Fibroblast of lung (primary cell): ENCODE data around the gene PCGF1. TPM values are rescaled to one million over a fixed set of nuclear protein-coding genes. Genes with fewer than 3 reads are reported as not detected.

Experiments
- DNase-seq, 2 donors: peaks; one replicate each; pipeline versions ENCODE4 v3.0.0 to v3.0.0-alpha.2; 2010; ENCODE audit warnings: low read depth in 2 of 2
- H2AFZ ChIP-seq: 2 replicates; pipeline ENCODE4 v1.5.1; 2012; ENCODE audit warnings: low read length, control low read depth, inconsistent platforms
- H3K27ac ChIP-seq: 2 replicates; pipeline ENCODE4 v1.5.1; 2011; ENCODE audit warnings: low read length, control low read depth; ENCODE audit not compliant: insufficient read depth
- H3K27me3 ChIP-seq: 2 replicates; pipeline ENCODE4 v1.5.1; 2011; ENCODE audit warnings: mild to moderate bottlenecking, low read length; ENCODE audit not compliant: control insufficient read depth, insufficient read depth
- H3K36me3 ChIP-seq: 2 replicates; pipeline ENCODE4 v1.5.1; 2011; ENCODE audit warnings: low read length; ENCODE audit not compliant: control insufficient read depth, insufficient read depth
- H3K4me1 ChIP-seq: 2 replicates; pipeline ENCODE4 v1.5.1; 2011; ENCODE audit warnings: low read length; ENCODE audit not compliant: control insufficient read depth, insufficient read depth; ENCODE audit errors: extremely low read depth
- H3K4me2 ChIP-seq: 2 replicates; pipeline ENCODE4 v1.5.1; 2011; ENCODE audit warnings: low read length, control low read depth; ENCODE audit not compliant: insufficient read depth; ENCODE audit errors: extremely low read depth
- H3K4me3 ChIP-seq, 4 experiments: fragments of 200-600 bp in 1 of 4; sonication (generic) in 1 of 4; replicated peaks in 1 of 4; 2 replicates each; pipeline ENCODE4 v1.5.1; 2011 to 2016; ENCODE audit warnings: low read length in 4 of 4, low read depth in 3 of 4, mild to moderate bottlenecking in 3 of 4, control low read depth in 2 of 4, inconsistent platforms in 1 of 4, mixed read lengths in 1 of 4; ENCODE audit not compliant: insufficient read depth in 1 of 4; ENCODE audit errors: control extremely low read depth in 1 of 4
- H3K79me2 ChIP-seq: 2 replicates; pipeline ENCODE4 v1.5.1; 2012; ENCODE audit warnings: mild to moderate bottlenecking, low read length, inconsistent platforms; ENCODE audit not compliant: control insufficient read depth, insufficient read depth
- H3K9ac ChIP-seq: 2 replicates; pipeline ENCODE4 v1.5.1; 2011; ENCODE audit warnings: mild to moderate bottlenecking, low read length, control low read depth; ENCODE audit not compliant: insufficient read depth
- H3K9me3 ChIP-seq: 2 replicates; pipeline ENCODE4 v1.5.1; 2012; ENCODE audit warnings: low read depth, low read length; ENCODE audit not compliant: control insufficient read depth, insufficient read depth
- H4K20me1 ChIP-seq: 2 replicates; pipeline ENCODE4 v1.5.1; 2011; ENCODE audit warnings: low read length; ENCODE audit not compliant: control insufficient read depth, insufficient read depth; ENCODE audit errors: extremely low read depth
- EZH2 ChIP-seq: IDR thresholded peaks from 2 replicates; pipeline ENCODE4 v1.5.1; 2012; ENCODE audit warnings: low read length, control low read depth, mild to moderate bottlenecking; ENCODE audit errors: missing control alignments
- polyA plus RNA-seq, 2 donors: library from polyadenylated mRNA; depleted of rRNA in 1 of 2; stranded (reverse) in 1 of 2; unstranded in 1 of 2; fragments of >200 nt; gene quantifications; 2 replicates each; pipeline ENCODE4 v1.2.1, GENCODE V29; 2011 to 2012; ENCODE audit warnings: missing spikeins in 1 of 2
- total RNA-seq: library from RNA; depleted of rRNA; stranded (reverse); fragments of >200 nt; gene quantifications from 2 replicates; pipeline ENCODE4 v1.2.1, GENCODE V29; 2014
- TF ChIP-seq, protein P1 (sequence below), 2 donors: IDR thresholded peaks in 1 of 2; conservative IDR thresholded peaks in 1 of 2; 1 replicate in 1 of 2; 2 replicates in 1 of 2; pipeline ENCODE4 v1.5.1; 2011 to 2012; ENCODE audit warnings: low read length in 2 of 2, control low read depth in 1 of 2, inconsistent platforms in 1 of 2, low read depth in 1 of 2, mild to moderate bottlenecking in 1 of 2

Gene PCGF1
- total and polyA plus RNA-seq, 2 donors (not counting 1 experiment from before 2014, with no cell fraction given): 23.8 to 35.5 TPM

DNA sequence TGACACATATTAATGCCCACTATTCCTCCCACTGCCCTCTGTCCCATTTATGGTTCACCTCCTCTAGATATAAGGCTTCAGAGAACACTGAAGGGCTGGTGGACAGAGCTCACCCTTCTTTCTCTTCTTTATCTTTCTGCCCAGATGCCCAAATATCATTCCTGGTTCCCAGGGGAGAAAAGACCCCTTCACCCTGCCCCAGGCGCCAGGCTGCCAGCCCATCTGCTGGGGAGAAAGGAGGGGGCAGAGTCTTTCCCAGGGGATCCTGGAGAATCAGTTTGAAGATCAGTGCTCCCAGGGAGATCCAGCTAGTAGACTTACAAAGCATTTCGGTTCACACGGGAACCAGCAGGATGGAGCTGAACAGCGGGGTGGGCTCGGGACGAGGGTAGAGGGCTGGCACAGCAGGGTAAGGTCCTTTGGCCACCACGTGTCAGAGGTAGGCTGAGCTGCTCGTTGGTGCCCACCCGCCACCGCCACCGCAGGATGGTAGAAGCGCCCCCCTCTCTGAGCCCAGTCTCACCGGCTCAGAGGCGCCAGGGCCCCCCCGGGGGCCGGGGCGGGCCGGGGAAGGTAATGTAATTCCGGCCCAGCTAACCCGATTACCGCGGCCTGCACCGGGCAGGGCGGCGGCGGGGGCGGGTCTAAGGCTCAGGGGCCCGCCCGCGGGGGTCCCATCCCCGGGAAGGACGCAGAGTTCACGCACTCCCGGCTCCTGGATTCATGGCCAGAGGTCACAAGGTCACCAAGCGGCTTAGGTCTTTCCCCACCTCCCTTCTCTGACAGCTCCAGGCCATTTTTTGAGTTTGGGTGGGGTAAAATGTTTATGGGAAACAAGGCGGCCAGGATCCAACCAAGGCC, 5.5 kb upstream of the PCGF1 start:
- Histone ChIP-seq H3K79me2 (no peaks in the 10 kb centered on the region), H2AFZ (no peak overlapping the region), H3K9me3 (no peaks in the 10 kb centered on the region), H3K27ac (no peak overlapping the region), H4K20me1 (no peaks in the 10 kb centered on the region), H3K4me2 (no peak overlapping the region), H3K36me3 (no peaks in the 10 kb centered on the region), H3K4me3 (no peak overlapping the region), H3K27me3 (peaks cover 68% of the 10 kb centered on the region), H3K4me1 (no peaks in the 10 kb centered on the region), H3K9ac (no peak overlapping the region)
- DNase-seq: no peak
- TF ChIP-seq EZH2: no peak
- TF ChIP-seq, protein P1, sequence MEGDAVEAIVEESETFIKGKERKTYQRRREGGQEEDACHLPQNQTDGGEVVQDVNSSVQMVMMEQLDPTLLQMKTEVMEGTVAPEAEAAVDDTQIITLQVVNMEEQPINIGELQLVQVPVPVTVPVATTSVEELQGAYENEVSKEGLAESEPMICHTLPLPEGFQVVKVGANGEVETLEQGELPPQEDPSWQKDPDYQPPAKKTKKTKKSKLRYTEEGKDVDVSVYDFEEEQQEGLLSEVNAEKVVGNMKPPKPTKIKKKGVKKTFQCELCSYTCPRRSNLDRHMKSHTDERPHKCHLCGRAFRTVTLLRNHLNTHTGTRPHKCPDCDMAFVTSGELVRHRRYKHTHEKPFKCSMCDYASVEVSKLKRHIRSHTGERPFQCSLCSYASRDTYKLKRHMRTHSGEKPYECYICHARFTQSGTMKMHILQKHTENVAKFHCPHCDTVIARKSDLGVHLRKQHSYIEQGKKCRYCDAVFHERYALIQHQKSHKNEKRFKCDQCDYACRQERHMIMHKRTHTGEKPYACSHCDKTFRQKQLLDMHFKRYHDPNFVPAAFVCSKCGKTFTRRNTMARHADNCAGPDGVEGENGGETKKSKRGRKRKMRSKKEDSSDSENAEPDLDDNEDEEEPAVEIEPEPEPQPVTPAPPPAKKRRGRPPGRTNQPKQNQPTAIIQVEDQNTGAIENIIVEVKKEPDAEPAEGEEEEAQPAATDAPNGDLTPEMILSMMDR (conservative IDR thresholded peaks at IDR 0.05 in 1 of 2, IDR thresholded peaks at IDR 0.05 in 1 of 2; ENCODE audit: low read depth in 1 of 2, low read length in 2 of 2): no peak

GRCh38 chr2:74511104-74511989, 3.9 kb upstream of the PCGF1 start:
- Histone ChIP-seq H3K79me2 (peaks cover 8% of the 10 kb centered on the region), H3K4me1 (peaks cover 4% of the 10 kb centered on the region), H3K9me3 (no peaks in the 10 kb centered on the region), H3K9ac (no peak overlapping the region), H3K4me2 (peak overlapping the region; percentile 27), H3K4me3 (no peak overlapping the region), H2AFZ (no peak overlapping the region), H3K27me3 (peaks cover 53% of the 10 kb centered on the region), H3K36me3 (peaks cover 2% of the 10 kb centered on the region), H4K20me1 (no peaks in the 10 kb centered on the region), H3K27ac (no peak overlapping the region)
- peak in 1 of 2 donors; percentile 19 for DNase-seq
- TF ChIP-seq, protein P1 (conservative IDR thresholded peaks at IDR 0.05 in 1 of 2, IDR thresholded peaks at IDR 0.05 in 1 of 2; ENCODE audit: low read depth in 1 of 2, low read length in 2 of 2): no peak

DNA sequence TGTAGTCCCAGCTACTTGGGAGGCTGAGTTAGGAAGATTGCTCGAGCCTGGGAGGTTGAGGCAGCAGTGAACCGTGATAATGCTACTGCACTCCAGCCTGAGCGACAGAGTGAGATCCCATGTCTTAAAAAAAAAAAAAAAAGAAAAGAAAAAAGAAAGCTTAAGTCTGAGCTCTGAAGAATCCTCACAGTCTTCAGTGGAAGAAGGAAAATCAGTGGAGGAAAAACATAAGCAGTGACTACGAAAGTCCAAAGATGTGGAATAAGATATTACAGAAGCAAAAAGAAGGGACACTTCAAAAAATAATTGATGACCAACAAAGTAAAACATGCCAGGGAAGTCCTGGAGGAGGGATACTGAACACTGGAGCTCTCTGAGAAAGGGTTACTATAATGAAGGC, 2.8 kb upstream of the PCGF1 start:
- H3K4me3 ChIP-seq: no peak overlapping the region
- no peak overlapping the region for H3K27ac ChIP-seq

More for the DNA sequence above, 2.8 kb upstream of the PCGF1 start:
- Histone ChIP-seq H3K79me2 (peaks cover 15% of the 10 kb centered on the region), H3K4me2 (no peak overlapping the region), H3K9me3 (no peaks in the 10 kb centered on the region), H3K27me3 (peaks cover 43% of the 10 kb centered on the region), H3K9ac (no peak overlapping the region), H3K4me1 (peaks cover 8% of the 10 kb centered on the region), H2AFZ (no peak overlapping the region), H3K36me3 (peaks cover 2% of the 10 kb centered on the region), H4K20me1 (no peaks in the 10 kb centered on the region)
- TF ChIP-seq EZH2: no peak
- TF ChIP-seq, protein P1 (conservative IDR thresholded peaks at IDR 0.05 in 1 of 2, IDR thresholded peaks at IDR 0.05 in 1 of 2; ENCODE audit: low read depth in 1 of 2, low read length in 2 of 2): no peak
- DNase-seq: no peak
